HG03196 (cell line): ENCODE data around the gene SLC37A2.

ENCODE experiments used
- ATAC-seq: cut with Tn5 transposase; IDR thresholded peaks from one replicate; pipeline ENCODE4 v1.9.1; 2021; ENCODE audit not compliant: unreplicated experiment

SLC37A2 gene

DNA sequence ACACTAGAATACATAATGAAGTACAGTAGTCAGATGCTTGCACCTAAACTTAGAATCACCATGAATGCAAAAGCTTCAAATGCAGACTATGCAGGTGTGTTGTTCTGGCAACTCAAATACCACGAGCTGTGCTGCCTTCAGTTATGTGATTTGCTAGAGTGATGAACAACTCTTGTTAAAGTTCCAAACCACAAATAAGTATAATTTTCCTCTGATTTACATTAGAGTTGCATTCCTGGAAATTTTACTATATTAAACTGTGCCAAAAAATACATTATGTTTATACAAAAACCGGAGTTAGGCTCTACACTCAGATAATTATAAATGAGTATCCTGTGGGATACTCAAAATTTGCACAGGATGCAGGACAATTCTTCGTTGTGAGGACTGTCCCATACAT is 45.4 kb downstream of the SLC37A2 start:
- ATAC-seq = no peak

DNA sequence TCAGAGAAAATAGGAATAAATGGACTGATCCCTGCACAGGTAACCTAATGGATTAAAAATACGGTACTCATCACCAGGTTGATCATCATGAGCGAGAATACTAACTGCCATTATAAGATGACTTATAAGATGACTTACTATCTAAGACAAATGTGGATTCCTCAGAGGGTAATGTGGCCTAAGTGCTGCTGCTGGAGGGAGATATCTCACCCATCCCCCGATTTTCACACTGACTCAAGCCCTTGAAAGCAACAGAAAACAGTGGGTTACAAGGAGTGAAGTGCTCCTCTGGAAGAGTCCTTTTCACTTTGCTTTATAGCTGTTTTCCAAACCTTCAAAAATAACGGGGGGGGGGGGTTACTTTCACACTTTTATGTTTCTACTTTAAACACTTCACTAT is 47.4 kb downstream of the SLC37A2 start:
- ATAC-seq = no peak

DNA sequence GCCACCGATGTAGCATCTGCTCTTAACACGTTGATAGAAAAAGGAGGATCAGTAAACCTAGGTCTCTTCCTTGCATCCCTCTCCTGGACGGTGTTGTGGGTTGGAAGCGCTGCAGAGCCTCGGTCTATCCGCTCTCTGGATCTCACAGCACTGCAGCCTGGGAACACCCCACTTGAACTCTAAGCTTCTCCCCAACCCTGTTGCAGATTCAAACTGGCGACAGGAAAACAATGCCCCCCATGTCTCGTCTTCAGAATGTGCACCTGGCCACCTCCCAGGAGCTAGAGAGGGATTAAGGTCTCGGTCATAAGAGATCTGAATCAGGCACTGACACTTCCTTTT is 47.9 kb downstream of the SLC37A2 start:
- ATAC-seq = no peak

DNA sequence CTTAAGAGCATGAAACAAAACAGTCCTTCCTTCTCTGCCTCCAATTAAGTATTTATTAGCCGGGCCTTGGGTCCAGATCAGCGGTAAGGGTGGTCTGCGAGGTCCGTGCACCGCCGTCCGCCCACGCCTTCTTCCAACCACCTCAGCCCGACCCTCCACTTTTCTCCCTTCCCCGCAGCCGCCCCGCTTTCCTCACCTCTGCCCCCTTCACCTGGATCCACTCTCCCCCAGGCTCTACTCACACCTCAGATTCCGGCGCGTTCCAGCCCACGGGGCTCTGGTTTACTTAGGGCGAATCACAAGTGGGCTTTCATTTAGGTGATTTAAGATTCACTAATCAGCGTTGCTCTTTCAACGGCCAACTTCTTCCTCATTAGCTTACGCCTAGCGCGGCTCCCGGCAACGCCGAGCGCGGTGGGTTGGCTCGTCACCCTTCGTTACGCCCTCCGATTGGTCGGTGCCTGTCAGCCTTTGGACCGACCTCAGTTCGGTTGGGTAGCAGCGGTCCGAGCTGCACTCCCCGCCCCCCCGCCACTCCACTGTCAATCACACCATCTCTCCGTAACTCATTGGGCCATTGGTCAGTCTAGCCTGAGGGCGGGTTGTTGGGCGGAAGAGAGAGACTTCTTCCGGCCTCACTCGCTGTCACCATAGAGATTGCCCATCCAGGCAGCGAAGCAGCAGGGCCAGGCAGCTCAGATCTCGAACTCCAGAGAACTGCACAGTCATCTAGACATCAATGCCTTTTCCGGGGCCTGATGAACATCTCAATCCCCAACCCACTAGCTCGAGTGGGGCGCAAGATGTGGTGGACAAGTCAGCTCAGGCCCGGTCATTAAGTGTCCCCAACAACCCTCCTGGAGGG is 48.5 kb downstream of the SLC37A2 start, which contains the start of gene TMEM218:
TSS of gene TMEM218 (minus strand) at position 284 of the 865 bp plus-strand sequence. CDS start 9,385 bp downstream, outside the sequence.
- peak; percentile 98 for ATAC-seq

DNA sequence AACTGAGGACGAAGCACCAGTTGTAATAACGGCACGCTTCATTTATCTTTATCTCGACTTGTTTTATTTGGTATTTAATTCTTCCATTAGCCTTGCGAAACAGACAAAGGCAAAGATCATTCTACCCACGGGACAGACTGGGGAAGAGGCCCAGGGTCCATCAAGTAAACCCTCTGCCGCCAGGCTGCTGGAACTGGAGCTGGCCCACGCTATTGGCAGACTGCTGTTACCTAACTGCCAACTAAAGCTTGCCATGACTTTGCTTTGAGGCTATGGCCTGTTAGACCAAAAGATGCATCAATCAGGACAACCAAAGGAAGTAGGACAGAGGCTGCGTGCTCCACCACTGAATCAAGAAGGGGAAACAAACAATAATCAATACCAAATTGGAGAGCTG is 49.1 kb downstream of the SLC37A2 start:
- ATAC-seq = no peak

DNA sequence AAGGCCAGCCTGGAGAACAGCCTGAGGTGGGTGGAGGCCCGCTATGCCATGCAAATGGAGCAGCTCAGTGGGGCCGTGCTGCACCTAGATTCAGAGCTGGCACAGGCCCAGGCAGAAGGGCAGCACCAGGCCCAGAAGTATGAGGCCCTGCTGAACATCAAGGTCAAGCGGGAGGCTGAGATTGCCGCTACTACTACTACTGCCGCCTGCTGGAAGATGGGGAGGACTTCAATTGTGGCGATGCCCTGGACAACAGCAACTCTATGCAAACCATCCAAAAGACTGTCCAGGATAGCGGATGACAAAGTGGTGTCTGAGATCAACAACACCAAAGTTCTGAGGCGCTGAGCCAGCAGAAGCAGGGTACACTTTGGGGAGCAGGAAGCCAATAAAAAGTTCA is 51.4 kb downstream of the SLC37A2 start:
- no peak for ATAC-seq

DNA sequence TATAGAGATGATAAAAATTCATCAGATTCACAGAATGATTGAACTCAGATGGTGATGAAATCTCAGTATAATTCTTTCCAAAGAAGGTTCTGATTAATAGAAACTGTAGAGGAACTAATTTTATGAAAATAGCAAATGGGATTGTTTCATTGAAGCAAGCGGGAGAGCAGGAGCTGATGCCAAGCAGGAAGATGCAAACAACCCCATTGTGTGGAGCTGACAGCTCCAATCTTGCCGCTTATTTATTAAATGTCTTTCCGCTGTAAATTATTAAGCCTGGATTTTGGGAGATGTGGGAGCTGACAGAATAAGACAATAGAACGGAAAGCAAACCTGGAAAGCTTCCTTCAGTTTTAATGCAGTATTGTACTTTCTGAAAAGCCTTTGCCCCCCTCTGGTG is 54.3 kb downstream of the SLC37A2 start:
- no peak for ATAC-seq

DNA sequence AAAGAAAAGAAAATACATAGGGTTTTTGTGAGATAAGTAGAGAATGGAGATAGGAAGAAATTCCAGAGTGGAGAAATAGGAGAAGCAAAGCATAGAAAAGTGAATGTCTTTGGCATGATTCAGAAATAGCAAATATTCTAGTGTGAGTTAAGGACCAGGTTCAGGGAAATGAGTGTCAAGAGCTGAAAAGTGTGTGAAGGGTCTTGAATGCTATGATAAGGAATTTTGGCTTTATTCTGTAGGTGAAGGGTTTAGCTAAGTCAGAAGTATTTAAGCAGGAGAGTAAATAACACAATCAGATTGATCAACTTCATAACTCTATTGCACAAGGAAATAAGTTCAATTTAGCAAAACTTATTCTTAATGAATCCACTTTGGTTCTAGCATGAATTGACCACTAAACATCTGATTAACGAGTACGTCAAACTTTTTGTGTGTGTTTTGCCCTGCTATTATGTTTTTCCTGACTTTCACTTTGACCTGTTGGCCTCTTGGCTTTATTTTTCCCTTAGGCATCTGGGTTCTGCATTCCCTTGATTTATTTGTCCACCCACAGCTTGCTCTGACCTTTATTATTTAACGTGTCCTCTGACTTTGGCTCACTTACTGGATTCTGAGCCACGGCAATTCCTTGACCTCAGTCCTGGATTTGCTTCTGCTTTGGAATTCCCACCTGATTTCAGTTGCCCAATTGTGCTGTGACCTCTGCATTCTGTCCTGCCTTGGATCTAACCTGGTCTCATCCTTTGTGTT is 60.3 kb downstream of the SLC37A2 start:
- no peak for ATAC-seq

DNA sequence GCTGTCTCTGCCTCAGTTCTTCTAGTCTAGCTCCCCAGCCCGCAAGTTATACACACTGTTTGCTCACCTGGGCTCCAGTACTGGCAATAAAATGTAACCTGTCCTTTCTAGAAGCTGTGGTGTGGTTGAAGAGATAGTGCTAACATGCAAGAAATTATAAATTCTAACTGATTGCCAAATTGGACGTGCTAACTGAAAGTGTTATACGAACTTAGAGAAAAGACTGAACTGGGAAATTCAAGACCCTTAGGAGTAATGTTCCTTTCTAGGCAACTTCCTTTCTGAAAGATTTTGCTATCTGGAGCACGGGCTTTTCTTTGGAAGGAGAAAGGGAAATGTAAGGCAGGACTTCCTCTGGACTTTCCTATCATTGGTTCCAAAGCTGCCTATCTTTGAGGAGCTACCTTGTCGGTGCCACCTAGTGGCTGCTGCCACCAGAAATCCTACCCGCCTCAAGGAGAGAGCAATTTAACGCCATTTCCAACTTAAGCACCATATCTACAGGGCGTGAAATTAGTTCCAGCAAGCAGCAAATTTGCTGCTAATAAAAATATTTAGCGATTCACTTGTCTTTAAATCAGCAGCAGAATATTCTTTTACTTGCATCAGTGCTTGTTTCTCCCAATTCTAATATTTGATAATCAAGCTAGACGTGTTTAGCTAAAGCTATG is 61.0 kb downstream of the SLC37A2 start:
- ATAC-seq = no peak

DNA sequence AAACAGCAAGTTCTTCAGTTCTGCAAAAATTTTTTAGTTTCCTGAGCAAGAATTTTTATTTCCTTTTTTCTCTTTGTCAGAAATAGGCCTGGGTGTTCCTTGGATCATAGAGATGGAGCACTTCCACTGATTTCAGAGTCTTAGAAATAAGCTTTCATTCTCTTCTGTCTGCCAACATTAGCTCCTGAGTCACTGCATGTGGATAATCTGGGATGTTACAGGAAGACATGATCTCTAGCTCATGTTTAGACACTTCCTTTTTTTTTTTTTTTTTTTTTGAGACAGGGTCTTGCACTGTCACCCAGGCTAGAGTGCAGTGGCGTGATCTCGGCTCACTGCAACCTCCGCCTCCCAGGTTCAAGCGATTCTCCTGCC is 61.5 kb downstream of the SLC37A2 start:
- no peak for ATAC-seq

DNA sequence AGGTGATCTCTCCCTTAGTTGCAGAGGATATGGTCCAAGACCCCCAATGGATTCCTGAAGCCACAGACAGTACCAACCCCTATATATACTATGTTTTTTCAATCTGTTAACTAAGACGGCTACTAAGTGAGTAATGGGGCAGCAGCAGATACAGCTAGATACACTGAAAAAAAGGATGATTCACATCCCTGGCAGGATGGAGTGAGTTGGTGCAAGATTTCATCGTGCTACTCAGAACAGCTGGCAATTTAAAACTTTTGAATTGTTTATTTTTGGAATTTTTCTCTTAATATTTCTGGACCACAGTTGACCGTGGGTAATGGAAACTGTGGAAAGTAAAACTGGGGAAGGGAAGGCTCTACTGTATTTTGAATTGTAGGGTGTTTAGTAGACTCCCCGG is 65.3 kb downstream of the SLC37A2 start:
- ATAC-seq = no peak

DNA sequence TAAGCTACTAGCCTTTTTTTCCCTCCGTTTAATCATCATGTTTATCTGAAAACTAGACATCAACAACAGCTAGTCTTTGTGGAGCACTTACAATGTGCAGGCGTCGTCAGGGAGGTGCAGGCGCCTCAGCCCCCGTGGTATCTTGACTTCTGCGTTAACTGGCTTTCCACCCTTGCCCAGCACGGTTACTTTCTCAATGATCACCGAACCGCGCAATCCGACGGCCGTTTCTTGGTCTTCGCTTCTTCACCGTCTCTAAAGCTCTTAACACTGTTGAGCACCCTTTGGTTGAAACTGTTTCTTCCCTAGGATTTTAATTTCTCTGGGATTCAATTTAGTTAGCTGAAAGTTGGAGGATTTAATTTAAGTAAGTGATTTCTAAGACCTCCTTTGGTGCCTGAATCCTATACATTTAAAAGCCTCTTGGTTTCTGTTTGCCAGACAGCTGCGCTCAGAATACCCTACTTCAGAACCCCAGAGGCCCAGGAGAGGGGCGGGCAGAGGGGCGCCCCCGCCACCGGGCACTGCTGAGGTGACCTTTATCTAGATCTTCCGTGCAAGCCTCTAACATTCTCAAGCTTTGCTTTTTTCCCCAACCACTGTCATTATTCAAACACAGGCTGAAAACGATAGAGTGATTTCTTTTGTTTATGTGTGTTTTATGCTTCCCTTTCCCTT is 66.3 kb downstream of the SLC37A2 start:
- no peak for ATAC-seq

DNA sequence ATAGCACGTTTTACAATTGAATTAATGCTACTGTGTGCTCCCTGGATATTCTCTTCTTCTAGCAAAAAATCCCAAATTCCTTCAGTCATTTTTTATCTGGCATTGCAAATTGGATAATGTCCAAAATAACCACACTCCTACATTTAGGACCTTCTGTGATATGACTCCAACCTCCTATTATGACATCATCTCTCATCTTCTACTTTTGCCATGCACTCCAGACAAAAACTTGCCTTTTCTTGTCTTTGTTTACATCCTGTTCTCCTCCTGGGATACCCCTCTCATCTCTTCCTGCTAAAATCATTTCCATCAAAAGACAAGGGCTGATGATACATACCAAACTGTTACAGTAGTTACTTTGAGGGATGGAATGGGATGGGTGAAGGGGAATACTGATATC is 69.0 kb downstream of the SLC37A2 start:
- ATAC-seq = no peak

DNA sequence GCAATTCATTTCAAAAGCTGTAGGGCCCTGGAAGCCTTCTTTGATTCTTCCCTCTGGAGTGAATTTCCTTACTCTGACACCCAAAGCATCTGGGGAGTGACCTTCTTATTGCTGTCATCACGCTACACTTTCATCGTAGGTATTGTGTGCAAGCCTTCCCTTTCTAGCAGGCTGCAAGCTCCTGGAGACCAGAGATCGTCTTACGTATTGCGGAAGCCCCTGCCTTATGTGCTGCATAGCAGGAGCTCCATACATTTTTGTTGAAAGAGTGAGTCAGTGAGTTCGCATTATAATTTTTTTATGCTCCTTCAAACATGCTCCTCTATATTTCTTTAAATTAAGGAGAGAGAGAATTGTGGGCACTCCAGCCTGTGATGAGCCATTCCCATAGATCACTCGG is 69.5 kb downstream of the SLC37A2 start:
- no peak for ATAC-seq

DNA sequence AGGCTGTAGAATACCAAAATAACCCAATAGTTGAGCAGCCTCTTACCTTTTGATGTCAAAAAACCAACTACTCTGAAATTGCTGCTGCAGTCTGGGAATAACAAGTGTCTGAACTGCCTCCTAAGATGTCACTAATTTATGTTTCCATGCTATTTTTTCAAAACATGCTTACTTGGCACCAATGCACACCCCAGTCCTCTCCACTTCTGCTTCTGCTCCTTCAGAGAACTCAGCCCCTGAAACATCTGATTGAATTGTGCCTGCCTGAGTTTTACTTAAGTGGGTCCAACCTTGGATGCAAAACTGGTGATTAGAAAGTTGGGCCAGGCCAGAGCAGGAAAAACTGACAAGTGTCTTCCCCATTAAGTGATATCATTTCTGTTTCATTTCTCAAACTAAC is 72.9 kb downstream of the SLC37A2 start:
- ATAC-seq = no peak

DNA sequence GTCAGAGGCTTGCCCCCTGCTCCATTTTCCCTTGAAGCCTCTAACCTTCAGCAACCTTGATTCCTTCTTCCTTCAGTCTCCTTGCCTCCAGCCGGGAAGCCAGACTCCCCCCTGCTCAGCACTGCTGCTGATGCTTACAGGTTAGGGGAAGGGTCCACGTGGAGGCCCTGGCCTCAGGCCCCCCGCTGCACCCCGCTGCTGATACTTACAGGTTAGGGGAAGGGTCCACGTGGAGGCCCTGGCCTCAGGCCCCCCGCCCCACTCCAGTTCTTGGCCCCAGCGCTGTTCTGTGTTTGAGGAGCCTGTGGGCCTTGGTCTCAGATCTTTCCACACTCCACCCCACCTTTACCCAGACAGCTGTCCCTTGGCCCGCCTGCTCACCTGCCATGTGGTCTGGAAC is 75.9 kb downstream of the SLC37A2 start:
- no peak for ATAC-seq

DNA sequence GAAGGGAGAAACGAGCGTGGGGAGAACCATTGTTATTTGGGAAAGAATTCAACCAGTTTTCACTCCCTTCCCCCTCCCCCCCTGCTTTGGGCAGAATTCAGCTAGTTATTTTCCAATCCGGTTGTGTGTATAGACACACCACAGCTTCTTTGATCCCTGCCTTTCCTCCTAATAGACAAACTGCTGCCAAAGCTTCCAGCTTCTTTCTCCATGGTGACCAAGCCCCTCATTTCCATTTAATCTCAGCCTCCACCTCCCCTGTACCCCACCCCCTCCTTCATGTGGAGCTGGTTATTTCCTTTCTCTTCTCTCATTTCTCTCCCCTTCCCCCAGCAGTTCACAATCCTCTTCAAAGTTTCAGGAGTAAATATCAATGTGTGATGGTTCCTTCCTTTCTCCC is 76.7 kb downstream of the SLC37A2 start:
- no peak for ATAC-seq
